Measurements from ENCODE around the gene OPN1LW.

- no peak for TF ChIP-seq POLR2A (IDR thresholded peaks at IDR 0.05; ENCODE audit: low read length)
- no peak for TF ChIP-seq GATA1 (IDR thresholded peaks at IDR 0.05; ENCODE audit: low read depth, low read length)
Observed at GRCh38 chrX:154116426-154117211, 27.4 kb upstream of the OPN1LW start.

Data from erythroblast (primary cell).